ENCODE measurements around the gene FAM229A. TPM values are rescaled to one million over a fixed set of nuclear protein-coding genes. Genes with fewer than 3 reads are reported as not detected.

Gene FAM229A
- total and polyA plus RNA-seq, 2 of the 8 experiments (the other 6 are each of a cell fraction or from before 2014, with no cell fraction given), result 4.1 to 4.2 TPM

DNA sequence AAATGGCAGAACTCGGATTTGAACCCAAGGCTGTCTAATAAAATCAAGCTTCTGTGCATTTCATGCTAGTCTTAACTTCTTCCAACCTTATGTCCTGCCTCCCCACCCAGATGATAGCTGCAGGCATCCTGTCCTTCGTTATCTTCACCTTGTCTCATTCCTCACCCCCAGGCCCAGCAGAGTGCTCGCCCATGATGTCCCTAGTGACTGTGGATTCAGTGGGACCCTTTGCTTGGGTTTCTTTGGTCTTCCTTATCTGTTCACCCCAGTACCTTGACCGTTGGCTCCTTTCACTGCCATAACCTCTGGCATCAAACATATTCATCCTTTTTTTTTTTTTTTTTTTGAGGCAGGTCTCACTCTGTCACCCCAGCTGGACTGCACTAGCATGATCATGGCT, 37.6 kb upstream of the FAM229A start (continued):
- TF ChIP-seq CEBPB (IDR thresholded peaks at IDR 0.05; ENCODE audit: low read depth, low read length) (no peak), BACH1 (IDR thresholded peaks at IDR 0.05; ENCODE audit: low read length) (no peak), KDM1A (IDR thresholded peaks at IDR 0.05; ENCODE audit: borderline replicate concordance, low read length) (no peak)
